Medulla oblongata (tissue), 1 donor: ENCODE measurements around the gene ST7.
A peak's percentile ranks its signal among the peaks of the same experiment; 100 is the strongest.

Source experiments
- DNase-seq: peaks from one replicate; pipeline ENCODE4 v3.0.0-alpha.2; 2015; ENCODE audit errors: extremely low spot score

Gene ST7

GRCh38 chr7:117154721-117155120 lies 201.4 kb downstream of the ST7 start:
- no peak for DNase-seq

- DNase-seq: no peak
Measured at GRCh38 chr7:117155694-117156093, 202.4 kb downstream of the ST7 start.

- DNase-seq: peak; percentile 65
Measured at GRCh38 chr7:117157241-117158209, 204.2 kb downstream of the ST7 start.

- DNase-seq: no peak
Measured at GRCh38 chr7:117158941-117159697, 205.8 kb downstream of the ST7 start.

- no peak for DNase-seq
Measured at GRCh38 chr7:117163101-117163500, 209.8 kb downstream of the ST7 start.

DNA sequence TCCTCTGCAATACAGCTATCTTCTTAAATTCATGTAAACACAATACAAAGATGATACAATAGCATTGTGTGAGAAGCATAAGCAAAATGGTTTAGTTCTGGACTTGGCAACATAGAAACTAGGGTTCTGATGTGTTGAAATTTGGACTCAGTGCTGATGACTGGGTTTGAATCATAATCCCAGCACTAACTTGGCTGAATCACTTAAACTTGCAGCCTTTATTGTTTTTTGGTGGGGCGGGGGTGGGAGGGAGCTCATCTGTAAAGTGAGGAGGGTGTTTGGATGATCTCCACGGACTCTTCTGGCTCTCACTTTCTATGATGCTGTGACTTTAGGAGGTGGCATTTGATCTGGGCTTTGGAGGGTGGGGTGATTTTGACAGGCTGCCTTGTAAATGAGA lies 211.3 kb downstream of the ST7 start:
- DNase-seq: no peak

GRCh38 chr7:117165656-117166055 lies 212.4 kb downstream of the ST7 start:
- DNase-seq: peak; percentile 48

DNA sequence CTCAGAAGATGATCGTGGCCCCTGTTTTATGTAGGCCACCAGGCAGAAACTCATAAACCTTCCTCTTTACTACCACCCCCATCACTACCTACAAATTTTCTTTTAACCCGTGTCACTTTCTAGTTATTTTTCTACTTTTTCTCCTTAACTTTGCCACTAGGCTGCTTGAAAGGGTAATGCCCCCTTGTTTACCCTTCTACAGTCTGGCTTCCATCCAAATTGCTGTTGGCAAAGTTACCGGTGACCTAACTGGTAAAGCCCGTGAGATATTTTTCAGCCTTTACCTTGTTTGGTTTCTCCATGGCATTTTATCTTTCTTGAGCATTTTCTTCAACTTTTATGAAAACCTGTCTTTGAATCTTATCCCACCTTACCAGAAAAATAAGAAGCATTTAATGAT lies 216.6 kb downstream of the ST7 start:
- no peak for DNase-seq

- no peak for DNase-seq
Measured at GRCh38 chr7:117171106-117171505, 217.8 kb downstream of the ST7 start.

DNA sequence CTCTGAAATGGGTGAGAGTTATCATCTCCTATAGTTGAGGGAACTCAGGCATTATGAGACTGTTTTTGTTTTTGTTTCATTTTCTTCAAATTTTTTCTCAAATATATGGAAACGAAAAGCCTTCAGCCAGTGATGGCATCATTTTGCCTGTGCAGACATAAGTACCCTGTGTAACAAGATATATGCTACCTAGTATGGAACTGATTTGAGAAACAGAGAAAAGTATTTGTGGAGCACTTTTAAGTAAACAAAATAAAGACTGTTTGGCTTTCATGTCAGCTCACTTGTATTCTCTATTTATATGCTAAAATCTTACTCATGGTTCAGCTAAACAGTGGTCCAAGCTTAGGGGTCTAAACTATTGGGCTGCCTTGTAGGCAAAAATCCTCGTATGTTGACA lies 219.0 kb downstream of the ST7 start:
- DNase-seq: no peak

GRCh38 chr7:117173035-117173770 lies 219.9 kb downstream of the ST7 start:
- no peak for DNase-seq

GRCh38 chr7:117176206-117176605 lies 222.9 kb downstream of the ST7 start:
- no peak for DNase-seq

DNA sequence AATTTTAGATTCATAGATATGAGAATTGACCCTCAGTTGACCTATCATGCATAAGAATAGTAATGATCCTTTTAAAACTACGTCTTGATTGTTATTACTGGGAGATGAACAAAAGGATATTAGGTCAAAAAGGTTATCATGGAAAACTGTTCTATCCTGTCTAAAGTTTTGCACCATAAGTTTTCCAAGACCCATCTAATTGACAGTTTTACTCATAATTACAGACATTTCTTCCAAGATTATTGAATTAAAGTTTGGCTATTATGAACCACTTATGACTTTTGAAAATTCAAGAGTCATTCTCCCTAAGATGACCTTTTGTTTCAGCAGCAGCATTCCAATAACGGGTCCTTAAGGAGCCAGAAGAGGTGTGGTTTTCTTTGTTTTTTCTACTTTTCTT lies 225.3 kb downstream of the ST7 start:
- no peak for DNase-seq

DNA sequence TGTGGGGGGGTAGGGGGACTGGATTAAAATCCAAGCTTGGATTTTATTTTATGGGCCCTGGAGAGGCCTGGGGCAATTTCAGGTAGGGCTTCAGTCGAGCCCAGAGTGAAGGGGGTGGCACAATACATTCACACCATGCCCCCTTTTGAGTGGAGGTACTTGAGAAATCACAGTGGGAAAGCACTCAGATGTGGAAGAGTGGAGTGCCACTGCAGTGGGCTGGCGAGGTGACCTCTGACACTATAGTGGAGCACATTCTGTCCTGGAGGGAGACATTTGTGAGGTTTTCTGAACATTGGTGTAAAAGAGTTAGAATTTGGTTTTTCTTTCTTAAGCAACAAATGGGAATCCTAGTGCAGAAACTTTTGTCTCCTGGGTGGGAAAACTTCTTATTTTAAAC lies 226.4 kb downstream of the ST7 start:
- no peak for DNase-seq

DNA sequence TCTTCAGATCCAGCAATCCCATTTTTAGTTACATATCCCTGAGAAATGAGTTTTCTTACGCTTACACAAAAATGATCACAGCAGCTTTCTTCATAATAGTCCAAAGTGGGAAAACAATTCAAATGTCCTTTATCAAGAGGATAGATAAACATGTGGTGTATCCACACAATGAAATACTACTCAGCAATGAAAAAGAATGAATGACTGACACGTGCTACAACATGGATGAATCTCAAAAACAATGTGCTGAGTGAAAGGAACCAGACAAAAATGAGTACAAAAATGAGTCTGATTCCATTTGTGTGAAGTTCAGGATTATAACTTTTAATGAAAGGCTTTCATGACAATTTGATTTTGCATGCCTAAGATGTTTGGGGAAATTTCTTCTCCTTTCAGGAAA lies 230.4 kb downstream of the ST7 start:
- DNase-seq: no peak

DNA sequence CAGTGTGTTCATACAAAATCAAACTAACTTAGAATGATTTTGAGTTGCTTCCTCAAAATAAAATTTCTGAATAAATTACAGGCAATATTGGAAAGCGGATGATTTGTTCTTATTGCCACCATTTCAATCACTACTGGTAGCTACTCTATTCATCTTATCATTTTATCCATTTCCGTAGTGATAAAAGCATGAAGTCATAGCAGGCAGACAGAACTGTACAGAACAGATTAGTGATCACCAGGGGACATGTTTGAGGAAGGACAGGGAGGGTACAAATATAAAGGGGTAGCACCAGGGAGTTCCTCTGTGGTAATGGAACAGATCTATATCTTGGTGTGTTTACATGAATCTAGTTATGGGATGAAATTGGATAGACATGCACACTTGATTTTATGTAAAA lies 231.1 kb downstream of the ST7 start:
- DNase-seq: no peak

- no peak for DNase-seq
Measured at GRCh38 chr7:117185124-117185523, 231.8 kb downstream of the ST7 start.

- no peak for DNase-seq
Measured at GRCh38 chr7:117186218-117187010, 233.1 kb downstream of the ST7 start.

- DNase-seq: no peak
Measured at GRCh38 chr7:117188376-117188775, 235.1 kb downstream of the ST7 start.

DNA sequence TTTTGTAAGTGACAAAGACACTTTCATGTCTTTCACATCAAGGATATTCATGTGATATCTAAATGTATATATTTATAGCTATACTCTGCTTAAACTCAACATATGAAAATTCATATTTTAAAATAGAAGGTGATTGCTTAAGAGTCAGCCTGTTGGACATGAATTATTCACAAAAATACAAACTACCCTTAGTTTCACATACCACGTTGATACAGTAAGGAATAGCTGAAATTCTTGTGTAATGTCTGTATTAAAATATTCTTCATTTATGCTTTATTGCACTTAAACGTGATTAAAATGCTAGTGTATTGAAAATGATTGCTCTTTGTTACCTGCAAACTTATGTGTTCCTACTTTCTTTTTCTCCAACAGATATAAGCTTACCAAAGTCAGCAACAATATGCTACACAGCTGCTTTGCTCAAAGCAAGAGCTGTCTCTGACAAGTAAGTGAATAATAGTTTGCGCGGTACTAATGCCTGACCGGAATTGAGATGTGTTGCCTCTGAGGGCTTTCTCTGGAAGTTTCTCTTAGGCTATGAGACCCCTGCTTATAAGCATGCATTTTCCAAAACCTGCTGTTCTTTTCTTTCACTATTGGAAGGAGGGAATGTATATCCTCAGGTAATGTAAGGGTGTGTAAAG lies 235.8 kb downstream of the ST7 start:
- DNase-seq: no peak

DNA sequence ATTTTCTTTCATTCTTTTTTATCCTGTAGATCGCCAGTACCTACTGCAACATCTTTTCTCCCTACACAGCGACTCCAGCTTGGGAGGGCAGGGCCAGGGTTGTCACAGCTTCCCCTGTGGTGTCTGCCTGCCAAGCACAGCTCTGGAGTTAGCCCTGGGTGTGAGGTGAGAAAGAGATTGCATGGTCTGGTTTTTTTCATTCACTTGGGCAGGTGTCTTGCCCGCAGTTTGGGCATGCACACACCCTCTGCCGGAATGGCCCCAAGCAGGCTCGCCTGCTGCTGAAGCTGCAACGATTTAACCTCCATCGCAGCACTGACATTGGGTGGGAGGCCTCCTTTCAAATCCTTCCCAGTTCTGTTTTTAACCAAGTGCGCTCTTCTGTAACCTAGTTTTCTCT lies 236.8 kb downstream of the ST7 start:
- no peak for DNase-seq
